HPDE6-E6E7 (cell line): Measurements from ENCODE around the gene GZMB.
A peak's percentile ranks its signal among the peaks of the same experiment; 100 is the strongest.
"Not testable (repeated sequence)": the region's sequence is repeated elsewhere in the genome, so short reads cannot be mapped to it uniquely, and the experiment has no call there.

Experiments used
- DNase-seq: peaks from one replicate; pipeline ENCODE4 v3.0.0; 2011; ENCODE audit warnings: missing footprints; ENCODE audit errors: extremely low spot score

The GZMB gene

GRCh38 chr14:24634158-24634557 is at the start of gene GZMB:
Gene GZMB (minus strand): TSS chr14:24634190. CDS start chr14:24634160, 30 bp downstream.
- no peak for DNase-seq

- DNase-seq = no peak
These were observed 47.1 kb upstream of the GZMB start for GRCh38 chr14:24681056-24681455.

- no peak for DNase-seq
These were observed 46.5 kb upstream of the GZMB start for GRCh38 chr14:24680516-24680915.

DNA sequence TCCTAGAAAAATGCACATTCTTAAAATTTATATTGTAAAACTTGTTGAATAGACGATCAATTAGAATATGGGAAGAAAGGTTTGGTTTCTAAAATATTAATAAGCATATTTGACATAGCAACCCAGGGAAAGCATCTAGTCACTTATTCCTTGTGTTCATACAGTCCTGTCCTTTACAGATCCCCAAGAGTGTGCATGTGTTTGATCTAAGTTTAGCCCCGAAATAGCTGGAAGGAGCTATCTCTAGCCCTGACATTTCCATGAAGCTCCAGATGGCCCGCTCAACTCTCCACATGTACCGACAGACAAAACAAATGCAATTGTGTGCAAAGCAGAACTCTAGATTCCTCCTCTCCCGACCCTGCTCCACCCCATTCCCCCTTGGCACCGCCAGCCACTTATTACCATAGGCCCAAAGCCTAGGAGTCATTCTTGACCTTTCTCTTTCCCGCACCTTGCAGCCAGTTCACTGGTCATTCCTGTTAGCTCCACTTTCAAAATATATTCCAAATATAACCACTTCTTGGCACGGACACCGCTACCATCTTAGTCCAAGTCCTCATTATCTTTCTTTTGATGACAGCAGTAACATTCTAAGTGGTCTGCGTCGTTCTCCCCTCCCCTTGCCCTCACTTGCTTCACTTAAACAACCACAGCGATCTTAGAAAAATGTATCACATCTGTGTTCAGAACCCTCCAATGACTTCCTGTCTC is 45.4 kb upstream of the GZMB start:
- no peak for DNase-seq

DNA sequence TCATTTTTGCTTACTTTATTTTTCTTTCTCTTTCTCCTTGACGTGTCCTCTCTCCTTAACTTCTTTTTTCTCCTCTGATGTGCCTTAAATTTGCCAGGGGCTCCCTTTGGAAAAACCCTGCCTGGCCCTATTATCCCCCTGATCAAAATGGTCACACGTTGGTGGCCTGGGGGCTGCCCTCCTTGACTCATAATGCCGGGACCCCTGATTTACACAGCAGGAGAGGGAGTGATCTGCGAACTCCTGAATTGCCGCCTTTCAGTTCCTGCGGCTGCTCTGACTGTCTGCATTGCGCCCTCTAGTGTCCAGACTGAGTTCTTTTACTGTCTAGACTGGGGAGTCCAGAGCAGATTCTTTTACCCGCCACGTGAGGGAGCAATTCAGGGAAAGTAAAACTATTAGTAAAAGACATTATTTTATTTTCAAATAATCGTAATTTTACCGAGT is 44.8 kb upstream of the GZMB start:
- peak; percentile 69 for DNase-seq

DNA sequence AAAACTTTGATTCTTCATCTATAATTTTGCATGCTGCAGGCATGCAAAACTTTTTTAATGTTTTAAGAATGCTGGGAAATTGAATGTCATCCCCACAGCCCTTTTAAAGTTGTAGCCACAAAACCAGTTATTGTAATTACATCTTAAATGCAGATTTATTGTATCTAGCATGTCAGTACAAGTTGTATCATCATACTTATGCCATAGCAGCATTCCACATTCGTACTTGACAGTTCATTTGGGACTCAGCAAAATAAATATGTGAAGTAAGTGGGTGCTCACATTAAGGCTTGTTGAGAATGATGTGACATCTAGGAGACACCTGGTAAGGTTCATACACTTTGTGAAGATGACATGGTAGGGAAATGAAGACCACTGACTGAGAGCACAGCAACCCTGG is 44.0 kb upstream of the GZMB start:
- DNase-seq = no peak

DNA sequence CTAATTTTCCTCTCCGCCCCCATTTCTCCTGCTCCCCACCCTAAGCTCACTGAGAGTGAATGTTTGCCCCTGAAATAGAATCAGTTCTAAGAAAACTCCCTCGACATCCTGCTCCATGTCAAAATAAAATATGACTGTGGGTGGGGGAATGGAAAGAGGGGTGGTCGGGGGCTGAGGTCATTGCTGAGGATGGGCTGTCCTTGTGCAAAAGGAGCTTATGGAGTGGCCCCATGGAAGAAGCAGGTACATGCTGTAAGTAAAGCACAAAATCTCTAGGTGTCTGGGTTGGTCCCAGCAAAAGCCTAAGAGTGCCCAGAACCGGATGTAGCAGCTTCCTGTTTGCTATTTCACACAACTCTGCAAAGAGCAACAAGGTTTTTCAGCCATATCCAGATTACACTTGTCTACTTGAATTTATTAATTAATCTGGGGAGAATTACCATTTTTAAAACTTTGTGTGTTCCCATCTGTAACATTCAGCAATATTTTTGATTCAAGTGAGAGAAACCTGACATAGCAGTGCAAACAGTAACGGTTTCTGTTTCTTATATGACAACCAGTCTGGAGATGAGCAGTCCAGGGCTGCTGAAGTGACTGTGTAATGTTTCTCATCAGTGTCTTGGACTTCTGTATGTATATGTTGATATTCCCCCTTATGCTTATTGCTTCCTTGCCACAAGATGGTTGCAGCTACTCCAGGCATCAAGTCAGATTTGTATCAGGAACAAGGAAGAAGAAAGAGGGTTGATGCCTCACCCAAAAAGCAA is 40.4 kb upstream of the GZMB start:
- DNase-seq = no peak

- DNase-seq = peak; percentile 29
These were observed 39.7 kb upstream of the GZMB start for GRCh38 chr14:24673534-24674203.

DNA sequence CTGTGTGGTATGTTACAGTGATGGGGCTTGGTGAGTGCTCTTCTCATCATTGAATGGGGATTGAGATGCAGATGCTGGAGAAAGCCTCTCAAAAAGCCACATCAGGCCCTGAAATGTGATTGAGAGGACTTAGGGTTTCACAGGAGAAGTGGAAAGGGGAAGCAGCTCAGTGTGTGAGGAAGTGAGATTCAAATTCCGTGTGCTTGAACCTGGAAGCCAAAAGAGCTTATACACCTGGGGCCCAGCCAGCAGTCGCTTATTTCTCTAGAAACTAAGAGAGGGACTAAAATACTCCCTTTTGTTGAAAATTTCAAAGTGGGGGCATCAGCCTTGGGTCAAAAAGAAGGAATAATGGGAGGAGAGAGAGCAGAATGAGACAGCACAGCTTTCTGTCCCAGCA is 39.1 kb upstream of the GZMB start:
- DNase-seq = no peak

DNA sequence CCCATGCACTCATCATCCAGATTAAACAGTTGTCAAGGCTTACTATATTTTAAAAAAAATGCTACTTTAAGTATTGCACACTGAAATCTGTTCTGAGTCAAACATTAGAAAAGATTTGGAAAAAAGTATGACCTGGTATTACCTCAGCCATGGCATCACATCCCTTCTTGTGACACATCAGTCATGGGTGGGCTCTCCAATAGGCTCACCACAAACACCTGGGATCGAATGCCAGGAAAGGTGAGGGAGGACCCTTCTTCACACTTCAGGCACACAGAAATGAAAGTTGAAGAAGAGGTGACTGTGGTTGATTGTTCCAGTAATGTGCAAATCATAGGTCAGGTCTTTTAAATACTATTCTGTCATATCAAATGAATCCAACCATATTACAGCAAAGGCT is 36.6 kb upstream of the GZMB start:
- no peak for DNase-seq

DNA sequence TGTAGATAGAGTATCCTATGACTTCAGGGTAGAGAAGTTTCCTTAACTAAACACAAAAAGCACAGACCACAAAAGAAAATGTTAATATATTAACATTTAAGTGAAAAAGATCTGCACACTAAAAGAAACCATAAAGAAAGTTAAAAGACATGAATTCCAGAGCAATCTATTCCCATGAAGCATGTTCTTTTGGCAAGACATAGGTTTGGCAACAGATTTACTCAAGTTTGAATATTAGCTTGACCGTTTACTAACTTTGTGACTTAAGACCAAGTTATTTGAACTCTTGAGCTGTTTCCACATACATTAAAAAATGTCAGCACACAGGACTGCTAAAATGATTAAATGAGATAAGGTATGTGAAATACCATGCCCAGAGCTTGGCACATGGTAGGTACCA is 35.7 kb upstream of the GZMB start:
- no peak for DNase-seq

- DNase-seq = no peak
These were observed 31.5 kb upstream of the GZMB start for GRCh38 chr14:24665440-24665991.

- no peak for DNase-seq
These were observed 30.4 kb upstream of the GZMB start for GRCh38 chr14:24664366-24664765.

GRCh38 chr14:24662753-24663152 is 28.8 kb upstream of the GZMB start:
- no peak for DNase-seq

- no peak for DNase-seq
These were observed 26.1 kb upstream of the GZMB start for GRCh38 chr14:24659916-24660570.

GRCh38 chr14:24648361-24648760 is 14.4 kb upstream of the GZMB start:
- not testable (repeated sequence) for DNase-seq

GRCh38 chr14:24639905-24640304 is 5.9 kb upstream of the GZMB start:
- no peak for DNase-seq

DNA sequence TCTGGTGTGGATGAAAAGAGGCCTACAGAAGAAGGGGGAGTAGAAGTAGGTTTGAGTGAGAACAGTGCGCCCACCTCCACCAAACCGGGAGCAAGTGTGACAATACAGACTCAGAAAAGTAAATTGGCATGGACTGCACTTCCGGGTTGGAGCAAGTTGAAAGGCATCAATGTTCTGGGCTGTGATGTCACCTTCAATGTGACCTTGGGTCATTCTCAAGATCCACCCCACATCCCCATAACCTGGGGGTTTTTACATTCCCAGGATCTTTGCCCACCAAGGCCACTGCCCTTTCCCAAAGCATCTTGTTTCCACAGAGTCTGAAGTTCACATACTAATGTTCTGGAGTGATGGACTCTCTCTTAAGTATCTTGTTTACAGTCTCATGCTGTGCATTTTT is 5.3 kb upstream of the GZMB start:
- DNase-seq = no peak

- DNase-seq = no peak
These were observed 637 bp downstream of the GZMB start for GRCh38 chr14:24633353-24633752.

DNA sequence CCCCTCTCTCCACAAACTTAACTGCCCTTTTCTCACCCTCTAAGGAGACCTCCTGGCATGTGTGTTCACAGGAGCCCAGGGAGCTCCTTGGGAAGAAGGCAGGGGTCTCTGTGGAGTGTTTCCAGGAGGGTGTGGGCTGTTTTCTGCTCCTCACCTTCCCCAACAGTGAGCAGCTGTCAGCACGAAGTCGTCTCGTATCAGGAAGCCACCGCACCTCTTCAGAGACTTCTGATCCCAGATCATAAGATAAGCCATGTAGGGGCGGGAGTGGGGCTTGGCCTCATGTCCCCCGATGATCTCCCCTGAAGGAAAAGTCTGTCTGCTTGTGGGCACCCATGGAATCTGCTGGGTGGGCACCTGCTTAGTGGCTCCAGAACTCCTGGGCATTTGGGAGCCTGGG is 1.2 kb downstream of the GZMB start:
- DNase-seq = no peak

DNA sequence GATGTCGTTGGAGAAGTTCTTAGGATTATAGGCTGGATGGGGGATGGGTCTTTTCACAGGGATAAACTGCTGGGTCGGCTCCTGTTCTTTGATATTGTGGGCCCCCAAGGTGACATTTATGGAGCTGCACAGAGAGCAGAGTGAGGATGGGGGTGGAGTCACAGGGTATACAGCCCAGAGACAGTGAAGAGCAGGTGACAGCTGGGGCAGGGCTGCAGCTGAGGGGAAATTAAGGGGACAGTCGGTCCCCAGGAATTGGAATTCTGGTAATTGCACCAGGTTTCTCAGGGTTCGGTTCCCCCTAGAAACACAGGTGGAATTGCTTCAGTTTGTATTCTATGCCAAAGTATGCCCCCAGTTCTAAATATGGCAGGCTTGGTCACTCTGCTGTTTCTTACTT is 1.7 kb downstream of the GZMB start:
- DNase-seq = no peak

GRCh38 chr14:24631749-24632335 is 2.1 kb downstream of the GZMB start:
- DNase-seq = no peak
